GM12875 (cell line): ENCODE data around the gene SPTSSB.
A peak's percentile ranks its signal among the peaks of the same experiment; 100 is the strongest.

ENCODE experiments used
- H3K4me3 ChIP-seq: one replicate; pipeline ENCODE4 v1.5.1; 2011; ENCODE audit warnings: low read depth, low read length, control low read depth
- CTCF ChIP-seq: IDR thresholded peaks from 2 replicates; pipeline ENCODE4 v1.5.1; 2011; ENCODE audit warnings: low read depth, mild to moderate bottlenecking, control low read depth, inconsistent platforms, low read length, moderate library complexity, borderline replicate concordance; ENCODE audit not compliant: insufficient read depth

The SPTSSB gene

GRCh38 chr3:161392853-161393252 lies 21.5 kb upstream of the SPTSSB start:
- no peak for TF ChIP-seq CTCF
- H3K4me3 ChIP-seq, result no peak overlapping the region

- no peak overlapping the region for H3K4me3 ChIP-seq
- no peak for TF ChIP-seq CTCF
Observed at GRCh38 chr3:161390200-161390599, 18.9 kb upstream of the SPTSSB start.

GRCh38 chr3:161389445-161390035 lies 18.2 kb upstream of the SPTSSB start:
- no peak for TF ChIP-seq CTCF
- H3K4me3 ChIP-seq, result no peak overlapping the region

GRCh38 chr3:161388855-161389254 lies 17.5 kb upstream of the SPTSSB start:
- TF ChIP-seq CTCF, result no peak
- H3K4me3 ChIP-seq, result no peak overlapping the region

- no peak for TF ChIP-seq CTCF
- H3K4me3 ChIP-seq, result no peak overlapping the region
Observed at GRCh38 chr3:161386991-161387770, 15.9 kb upstream of the SPTSSB start.

- H3K4me3 ChIP-seq, result peak overlapping the region; percentile 36
- no peak for TF ChIP-seq CTCF
Observed at GRCh38 chr3:161372321-161373260, 1.3 kb upstream of the SPTSSB start.
